ENCODE measurements around the gene RHOB.

RHOB gene

GRCh38 chr2:20496076-20496872 is 49.4 kb downstream of the RHOB start:
- DNase-seq, result no peak

- DNase-seq, result no peak
These were observed 50.1 kb downstream of the RHOB start for GRCh38 chr2:20496942-20497341.
